Activated T-cell treated with anti-CD3 and anti-CD28 coated beads for 4 hours (primary cell): ENCODE measurements around the gene FHIT.

ENCODE experiments used
- DNase-seq: peaks from one replicate; pipeline ENCODE4 v3.0.0-alpha.2; 2020

The FHIT gene

DNA sequence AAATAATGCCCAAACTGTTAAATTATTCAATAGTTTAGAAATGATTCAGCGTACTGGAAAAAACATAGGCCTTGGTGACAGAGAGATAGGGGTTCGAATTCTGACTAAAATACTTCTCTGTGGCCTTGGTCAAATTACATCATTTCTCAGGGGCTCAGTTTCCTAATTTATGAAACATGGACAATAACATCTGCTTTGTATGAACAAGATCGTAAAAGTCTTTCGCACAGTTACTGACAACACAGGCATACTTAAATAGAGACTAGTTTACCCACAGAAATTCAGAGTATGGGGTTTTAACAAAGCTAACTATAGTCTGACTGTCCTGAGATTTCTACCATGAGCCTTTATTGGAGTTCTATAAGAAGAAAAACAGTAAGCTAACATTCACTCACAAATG, 440.4 kb downstream of the FHIT start:
- no peak for DNase-seq

DNA sequence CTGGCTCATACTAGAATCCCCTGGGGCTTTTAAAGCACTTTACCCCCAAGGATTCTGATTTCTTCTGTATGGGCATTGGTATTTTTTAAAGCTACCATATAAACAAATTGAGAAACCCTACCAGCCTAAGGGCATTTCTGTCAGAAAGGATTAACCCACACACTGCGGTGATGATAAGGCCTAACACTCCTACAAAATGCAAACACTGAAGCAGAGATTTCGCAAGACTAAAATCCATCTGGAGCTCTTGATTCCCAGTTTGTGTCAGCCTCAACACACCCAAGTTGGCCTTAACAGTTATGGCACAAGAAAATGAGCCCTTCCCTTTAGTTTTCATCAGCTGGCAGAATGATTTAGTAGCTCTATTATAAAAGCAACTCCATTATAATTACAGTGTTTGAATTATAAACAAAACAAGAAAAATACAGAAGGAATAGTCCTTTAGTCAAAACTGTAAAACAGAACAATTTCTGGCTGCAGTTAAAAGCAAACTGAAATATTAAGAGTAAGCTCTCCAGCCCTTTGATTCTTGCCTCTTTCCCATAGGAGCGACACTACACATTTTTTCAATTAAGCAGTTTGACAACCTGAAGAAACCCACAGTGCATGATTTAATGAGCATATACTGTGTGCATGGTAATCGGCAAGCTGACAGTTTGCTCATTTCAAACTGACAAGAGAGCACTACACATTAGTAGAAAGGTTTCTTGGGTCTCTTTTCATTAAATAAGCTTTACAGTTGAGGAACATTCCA, 441.2 kb downstream of the FHIT start:
- DNase-seq: no peak

DNA sequence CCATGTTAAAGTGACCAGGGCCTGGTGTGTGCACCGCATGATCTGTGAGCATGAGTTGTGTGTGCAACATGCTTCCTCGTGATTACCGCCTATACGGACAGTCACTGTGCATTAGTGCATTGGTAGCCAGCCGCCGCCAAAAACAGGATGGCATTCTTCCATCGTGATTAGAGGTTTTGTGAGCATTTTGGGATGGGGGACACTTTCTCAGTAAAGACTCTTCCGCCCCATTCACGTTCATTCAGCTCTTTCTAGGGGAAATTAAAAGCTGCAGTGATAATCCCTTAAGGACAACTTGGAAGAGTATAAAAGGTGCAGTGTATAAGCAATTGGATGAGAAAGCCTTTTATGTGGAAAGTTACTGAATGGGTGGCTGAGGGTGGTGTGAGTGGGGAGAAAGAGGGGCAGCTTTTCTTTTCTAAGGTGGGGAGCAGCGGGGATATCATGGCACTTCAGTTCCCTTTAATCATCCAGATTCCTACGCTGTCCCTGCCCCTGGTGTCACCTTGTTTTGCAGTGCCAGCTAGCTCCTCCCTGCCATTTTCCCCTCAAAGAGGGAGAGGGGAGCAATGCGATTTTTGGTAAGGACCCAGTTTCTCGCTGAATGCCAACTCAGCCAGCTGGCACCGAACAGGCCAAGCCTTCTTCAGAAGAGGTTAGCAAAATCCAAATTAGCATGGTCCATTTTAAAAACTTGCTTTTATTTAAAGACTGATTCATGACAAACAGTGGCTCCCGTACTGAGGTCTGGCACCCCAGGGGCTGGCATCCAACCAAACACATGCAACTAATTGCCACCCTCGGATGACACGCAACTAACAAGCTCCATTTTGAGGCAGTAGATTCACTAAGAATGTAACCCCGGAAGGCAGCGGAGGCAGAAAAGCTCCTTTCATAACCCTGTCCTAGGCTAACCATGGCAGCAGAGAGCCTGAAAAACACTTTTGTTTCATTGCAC, 447.8 kb downstream of the FHIT start:
- DNase-seq: no peak

DNA sequence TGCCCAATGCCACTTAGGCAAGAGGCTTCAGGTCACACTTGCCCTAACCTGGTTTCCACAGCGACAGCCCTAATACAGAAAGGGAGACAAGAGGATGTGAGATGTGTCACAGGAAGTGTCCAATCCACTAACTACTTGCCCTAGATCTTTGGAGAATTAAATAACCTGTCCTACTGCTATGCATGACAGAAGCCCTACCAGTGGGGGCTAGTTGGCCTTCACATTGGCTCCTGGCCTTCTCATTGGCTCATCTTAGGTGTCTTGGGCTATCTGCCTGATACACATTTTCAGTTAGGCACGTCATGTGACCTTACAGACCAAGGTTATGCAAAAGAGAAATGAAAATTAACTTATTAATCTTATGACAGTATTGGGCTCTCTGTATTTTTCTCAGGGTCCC, 449.9 kb downstream of the FHIT start:
- no peak for DNase-seq

DNA sequence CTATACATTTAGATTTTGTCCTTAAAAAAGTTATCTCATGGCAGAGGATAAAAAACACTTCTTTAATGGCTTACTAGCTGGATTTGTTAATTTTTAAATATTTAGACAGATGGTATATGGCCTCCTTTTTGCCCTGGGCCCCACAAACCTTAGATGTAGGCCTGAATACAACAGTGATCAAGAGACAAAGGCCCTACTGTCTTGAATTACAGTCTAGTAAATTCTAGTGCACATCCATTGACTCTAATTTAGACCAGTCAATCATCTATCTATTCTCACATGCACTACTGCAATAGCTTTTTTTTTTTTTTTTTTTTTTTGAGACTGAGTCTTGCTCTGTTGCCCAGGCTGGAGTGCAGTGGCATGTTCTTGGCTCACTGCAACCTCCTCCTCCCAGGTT, 452.8 kb downstream of the FHIT start:
- no peak for DNase-seq

DNA sequence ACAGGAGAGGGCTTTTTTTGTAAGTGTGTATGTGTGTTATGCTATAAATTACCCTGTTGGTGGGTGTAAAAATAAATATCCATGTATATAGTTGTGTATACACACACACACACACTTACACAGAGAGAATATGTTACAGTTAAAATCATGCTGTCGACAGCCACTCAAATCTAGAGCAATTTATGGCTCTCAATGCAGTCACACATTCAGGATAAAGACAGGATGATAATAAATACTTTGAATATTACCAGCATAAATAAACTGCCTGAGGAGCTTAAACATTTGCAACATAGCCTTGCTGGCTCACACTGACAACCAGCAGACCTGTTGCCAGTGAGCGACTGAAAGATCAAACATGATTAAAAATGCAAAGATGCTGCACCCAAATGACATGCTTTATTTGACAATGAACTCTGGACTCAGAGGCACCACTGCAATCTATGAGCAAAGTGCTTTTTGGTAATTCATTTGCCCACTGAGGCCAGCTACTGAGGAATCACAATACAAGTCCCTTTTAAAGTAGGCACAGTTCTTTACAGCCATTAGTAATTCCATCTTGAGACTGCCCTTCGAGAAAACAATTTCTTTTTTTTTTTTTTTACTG, 458.9 kb downstream of the FHIT start:
- DNase-seq: no peak

DNA sequence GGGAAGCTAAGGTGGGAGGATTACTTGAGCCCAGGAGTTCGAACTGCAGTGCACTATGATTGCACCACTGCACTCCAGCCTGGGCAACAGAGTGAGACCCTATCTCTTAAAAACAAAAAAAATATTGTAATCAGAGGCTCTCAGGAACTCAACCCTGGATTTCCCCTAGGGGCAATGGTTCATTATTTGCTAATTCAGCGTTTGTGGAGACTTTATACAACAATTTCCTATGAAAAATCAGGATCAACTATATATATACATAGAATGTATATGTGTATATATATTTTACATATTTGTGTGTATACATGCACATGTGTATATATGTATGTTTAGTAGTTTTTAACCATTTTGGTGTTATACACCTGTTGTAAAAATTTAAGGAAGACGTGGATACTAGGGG, 463.1 kb downstream of the FHIT start:
- DNase-seq: no peak

DNA sequence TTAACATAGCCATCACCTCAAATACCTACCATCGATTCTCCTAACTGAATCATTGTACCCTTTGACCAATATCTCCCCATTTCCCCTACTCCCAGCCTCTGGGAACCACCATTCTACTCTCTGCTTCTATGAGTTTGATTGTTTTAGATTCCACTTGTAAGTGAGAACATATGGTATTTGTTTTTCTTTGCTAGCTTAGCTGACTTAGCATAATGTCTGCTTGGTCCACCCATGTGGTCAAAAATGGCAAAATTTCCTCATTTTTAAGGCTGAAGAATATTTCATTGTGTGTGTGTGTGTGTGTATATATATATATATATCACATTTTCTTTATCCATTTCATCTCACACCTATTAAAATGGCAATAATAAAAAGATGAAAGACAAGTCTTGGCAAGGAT, 469.3 kb downstream of the FHIT start:
- DNase-seq: no peak

DNA sequence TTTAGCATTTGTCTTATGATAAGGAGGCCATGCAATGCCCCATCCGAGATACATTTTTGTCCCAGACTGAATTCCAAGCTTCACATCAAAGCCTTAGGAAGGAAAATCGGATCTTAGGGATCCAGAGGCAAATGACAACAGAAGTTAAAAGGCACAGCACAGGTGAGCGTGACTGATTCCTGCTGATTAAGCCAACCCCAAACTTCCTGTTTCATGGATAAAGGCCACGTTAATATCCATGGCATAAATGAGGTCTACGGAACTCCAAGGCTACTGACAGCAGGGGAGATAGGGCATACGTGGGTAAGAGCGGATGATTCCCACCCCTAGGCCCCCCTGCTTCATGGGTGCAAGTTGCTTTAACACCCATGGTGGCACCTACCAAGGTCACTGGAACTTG, 471.6 kb downstream of the FHIT start:
- no peak for DNase-seq

DNA sequence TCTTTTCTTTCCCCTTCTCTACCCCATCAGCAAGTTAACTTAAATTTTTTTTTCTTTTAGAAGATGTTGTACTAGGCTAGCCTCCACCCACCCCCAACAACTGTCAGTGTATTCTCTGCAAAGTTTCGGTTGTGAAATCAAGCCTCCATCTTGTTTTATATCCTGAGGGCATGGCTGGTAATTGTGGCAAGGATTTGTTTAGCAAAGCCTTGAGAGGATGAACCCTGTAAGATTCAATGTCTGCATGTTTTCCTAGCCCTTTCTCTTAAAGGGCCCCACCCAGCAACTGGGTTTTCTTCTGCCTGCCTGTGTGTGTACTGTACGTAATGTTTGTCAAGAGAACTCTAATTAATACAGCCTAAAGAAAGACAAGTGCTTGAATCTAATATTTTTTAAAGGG, 475.3 kb downstream of the FHIT start:
- DNase-seq: no peak

DNA sequence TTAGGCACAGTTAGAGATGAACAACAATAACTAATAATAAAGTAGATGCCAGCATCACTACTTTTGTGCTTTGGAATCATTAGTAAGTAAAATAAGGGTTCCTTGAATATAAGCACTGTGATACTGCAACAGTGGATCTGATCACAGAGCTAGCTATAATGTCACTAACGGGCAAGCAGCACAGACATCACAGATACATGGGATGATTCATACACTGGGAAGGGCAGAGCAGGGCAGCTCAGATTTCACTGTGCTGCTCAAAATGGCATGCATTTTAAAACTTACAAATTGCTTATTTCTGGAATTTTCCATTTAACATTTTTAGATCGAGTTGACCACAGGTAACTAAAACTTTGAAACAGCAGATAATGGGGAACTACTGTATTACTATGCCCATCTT, 476.6 kb downstream of the FHIT start:
- no peak for DNase-seq

DNA sequence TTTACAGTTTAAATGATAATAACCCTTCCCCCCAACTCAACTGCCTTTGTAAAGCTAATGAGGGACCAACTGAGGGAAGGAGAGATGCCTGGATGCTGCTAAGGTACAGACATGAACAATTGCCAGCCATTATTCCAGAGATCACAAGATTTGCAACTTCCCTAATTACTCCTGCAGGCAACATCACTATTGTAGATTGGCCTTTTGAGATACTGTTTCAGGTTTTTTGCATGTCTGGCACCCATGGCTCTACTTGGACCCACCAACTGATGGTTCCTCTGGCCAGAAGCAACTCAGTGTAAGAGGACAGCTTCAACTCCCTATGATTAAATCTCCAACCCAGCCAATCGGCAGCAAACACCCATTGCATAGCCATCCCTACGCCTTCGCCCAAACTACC, 478.7 kb downstream of the FHIT start:
- DNase-seq: no peak

DNA sequence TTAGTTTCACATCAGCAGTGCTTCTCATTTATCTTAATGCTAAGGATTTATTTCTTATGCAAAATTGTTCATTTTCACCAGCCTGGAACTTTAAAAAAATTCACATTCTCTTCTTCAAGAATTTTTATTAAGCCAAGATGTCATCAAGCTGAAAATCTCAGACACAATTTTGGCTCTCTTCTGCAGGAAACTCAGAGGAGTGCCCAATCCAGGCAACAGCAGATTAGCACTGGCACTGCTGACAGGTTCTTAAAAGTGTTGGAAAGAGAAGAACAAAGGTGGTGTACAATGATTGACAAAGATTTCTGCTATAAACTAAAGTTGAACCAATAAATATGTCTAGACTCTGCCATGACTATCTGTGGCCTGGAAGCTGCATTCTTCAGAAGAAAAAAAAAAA, 479.5 kb downstream of the FHIT start:
- DNase-seq: no peak

DNA sequence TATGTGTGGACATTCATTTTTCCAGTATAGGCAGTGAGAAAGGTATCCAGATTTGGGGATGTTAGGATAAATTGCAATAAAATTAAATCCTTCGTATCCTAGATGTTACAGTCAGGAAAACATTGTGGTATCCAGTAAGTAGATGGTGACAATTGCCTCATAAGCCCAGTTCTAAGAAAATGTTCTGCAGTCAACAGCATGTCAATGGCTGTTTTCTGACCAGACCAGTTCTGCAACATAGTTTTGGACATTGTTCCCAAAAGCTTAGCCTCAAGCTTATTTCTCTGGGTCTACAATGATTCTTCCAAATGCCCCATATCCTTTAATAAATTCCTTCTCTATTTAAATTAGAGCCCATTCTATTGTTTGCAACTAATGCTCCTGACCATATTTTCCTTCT, 480.7 kb downstream of the FHIT start:
- no peak for DNase-seq

DNA sequence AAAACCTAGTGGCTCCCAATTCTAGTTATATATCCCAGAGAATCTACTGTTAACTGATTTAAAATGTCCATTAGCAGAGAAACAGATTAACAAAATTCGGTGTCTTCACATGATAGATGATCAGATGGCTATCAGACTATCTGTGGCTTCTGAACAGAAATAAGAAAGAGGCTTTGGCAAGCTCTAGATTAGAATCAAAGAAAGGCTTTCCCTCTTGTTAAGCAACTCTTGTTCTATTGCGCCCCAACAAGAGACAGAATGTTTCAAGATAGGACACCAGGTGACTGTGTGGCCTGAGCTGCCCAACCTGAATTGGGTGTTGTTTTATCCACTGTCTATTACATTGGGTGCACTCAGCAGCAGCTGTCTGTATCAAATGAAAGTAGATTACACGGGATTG, 483.7 kb downstream of the FHIT start:
- no peak for DNase-seq

DNA sequence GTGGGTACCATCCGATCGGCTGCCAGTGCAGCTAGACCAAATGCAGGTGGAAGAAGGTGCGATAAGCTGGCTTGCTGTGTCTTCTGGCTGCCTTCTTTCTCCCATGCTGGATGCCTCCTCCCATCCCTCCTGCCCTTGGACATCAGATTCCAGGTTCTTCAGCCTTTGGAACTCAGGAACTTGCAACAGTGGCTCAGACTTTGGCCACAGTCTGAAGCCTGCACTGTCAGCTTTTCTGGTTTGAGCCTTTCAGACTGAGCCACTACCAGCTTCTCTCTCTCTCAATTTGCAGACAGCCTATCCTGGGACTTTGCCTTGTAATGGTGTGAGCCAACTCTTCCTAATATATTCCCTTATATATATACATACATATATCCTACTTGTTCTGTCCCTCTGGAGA, 485.5 kb downstream of the FHIT start:
- no peak for DNase-seq

DNA sequence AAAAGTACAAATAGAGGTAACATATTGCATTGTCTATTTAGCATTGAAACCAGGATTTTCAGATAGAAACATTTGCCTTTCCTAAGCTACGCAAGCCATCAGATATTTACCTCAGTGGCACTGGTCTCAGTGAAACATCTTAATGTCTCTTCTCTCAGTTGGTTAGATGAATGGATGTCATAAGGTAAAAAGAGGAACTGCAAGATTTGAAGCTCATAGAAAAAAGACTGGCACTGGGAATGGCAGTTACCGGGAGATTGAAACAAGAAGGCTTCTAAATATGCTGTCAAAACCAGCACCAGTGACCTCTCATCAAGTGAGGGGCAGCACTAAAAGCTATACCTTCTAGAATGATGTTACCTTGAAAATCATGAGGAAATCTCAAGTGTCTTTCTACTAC, 486.4 kb downstream of the FHIT start:
- no peak for DNase-seq

DNA sequence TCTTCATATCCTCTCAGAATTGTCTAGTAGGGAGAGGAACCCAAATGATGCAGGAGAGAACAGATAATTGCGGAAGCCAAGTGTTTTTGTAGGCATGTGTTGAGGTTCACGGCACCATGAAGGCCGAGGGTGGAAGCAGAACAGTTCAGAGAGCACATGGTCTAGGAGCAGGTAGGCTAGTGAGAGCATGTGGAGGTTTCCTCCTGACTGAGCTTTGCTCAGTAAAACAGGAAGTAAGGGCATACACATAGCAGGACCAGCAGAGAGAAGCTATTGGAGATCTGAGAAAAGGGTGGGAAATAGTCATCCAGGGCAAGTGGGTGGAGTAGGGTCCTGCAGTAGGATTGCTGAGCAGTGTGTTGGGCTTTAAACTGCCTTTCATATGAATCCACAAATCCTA, 491.1 kb downstream of the FHIT start:
- no peak for DNase-seq

DNA sequence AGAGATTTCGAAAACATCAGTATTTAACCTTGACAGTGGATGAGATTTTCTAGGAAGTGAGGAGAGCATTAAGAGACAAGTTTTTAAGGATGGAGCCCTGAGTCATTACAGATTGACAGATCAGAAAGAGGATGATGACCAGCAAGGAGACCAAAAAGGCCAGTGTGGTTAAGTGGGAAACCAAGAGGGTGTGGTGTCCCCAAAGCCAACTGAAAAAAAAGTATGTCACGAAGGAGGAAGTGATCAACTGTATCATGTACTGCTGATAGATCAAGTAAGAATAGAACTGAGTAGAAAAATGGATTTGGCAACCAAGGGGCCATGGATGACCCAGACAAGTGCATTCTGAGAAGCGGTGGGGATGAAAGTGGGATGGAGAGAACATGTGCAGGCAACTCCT, 491.8 kb downstream of the FHIT start:
- DNase-seq: no peak

DNA sequence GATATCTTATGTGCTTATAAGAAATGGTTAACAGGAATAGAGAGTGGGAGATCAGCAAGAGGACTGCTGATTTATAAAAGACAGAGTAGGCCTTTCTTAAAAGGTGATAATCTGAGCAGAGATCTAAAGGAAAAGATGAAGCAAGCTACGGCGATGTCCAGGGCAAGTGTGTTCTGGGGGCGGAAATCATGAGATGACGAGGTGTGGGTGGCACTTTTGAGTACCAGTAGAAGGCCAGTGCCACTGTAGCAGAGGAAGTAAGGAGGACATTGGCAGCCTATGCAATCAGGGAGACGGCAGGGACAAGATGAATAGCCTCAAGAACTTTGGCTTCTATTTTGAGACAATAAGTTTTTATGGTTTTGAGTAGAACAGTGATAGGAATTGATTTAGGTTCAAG, 492.4 kb downstream of the FHIT start:
- DNase-seq: no peak

DNA sequence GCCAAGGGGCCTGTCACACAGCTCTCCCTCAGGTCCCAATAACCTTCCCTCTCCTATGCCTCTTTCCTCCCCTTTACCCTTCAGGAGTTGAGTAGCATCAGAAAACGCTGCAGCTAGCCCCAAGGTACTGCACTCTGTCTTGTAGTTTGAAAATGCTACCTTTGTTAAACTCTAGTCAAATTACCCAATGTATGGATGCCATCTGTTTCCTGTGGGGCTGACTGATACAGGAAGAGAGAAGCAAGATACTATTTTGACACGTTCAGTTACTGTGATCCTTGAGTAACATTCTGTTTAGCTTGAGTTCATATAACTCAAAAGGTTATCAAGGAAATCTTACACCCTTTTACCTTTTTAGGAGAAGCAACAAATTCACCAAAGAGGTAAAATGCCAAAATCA, 493.1 kb downstream of the FHIT start:
- no peak for DNase-seq

DNA sequence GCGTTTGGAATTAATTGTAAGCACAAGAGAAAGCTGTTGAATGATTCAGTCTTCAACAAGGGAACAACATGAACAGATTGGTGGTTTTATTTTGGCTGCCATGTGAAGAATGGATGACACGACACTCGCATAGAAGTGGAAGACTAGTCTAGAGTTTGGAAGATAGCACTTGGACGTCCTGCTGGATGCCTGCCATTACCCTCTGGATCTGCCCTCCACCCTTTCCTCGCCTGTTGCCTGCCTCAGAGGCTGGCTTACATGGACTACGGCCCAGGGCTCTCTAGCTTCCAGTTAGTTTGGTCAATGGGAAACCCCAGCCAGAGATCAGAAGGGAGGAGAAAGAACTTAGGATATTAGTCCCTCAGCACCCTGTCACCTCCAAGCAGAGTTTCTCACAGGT, 493.5 kb downstream of the FHIT start:
- no peak for DNase-seq

DNA sequence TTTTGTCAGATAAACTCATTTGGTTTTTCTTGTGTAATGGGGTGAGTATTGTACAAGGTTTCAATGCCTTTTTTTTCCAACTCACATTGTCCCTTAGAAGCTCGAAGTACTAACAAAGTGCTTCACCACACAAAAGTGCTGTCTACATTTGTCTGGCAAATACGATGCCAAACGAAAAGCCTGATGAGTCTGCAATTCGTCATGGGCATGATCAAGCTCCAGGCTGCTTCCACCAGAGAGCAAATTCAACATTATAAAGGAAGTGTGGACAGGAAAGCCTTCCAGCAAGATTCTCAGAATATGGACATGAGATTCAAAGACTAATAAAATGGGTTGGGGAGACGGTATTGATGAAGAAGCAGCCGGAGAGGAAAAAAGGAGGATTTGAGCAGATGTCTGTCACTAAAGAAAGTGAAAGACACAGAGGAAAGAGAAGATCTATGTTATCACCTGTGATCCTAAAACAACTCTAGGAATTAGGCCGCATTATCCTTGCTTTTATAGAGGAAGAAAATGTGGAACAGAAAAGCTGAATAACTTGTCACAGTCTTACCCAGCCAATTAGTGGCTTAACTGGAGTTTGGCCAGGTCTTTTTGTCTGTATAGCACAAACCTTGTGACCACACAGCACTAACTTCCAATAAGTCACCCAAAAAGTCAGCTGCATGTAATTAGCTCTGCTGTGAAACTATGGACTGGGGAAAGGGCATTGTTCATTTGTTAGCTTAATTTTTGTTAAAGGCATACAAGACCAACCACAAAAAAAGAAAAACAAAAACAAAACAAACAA, 494.8 kb downstream of the FHIT start:
- DNase-seq: no peak
